K562 (cell line): ENCODE results near the gene MICALL2. TPM values are rescaled to one million over a fixed set of nuclear protein-coding genes. Genes with fewer than 3 reads are reported as not detected.

Source experiments
- ATAC-seq: fragments of 200-7000 bp; cut with Tn5 transposase; 3 replicates; pipeline ENCODE4 v1.9.1; 2020; ENCODE audit warnings: moderate library complexity
- BruUV-seq: library from RNA; stranded (reverse); fragments of 400-500 nt; replicated peaks from 2 replicates; lab custom pipeline; 2021; lab: Mats Ljungman, UMichigan
- CTCF ChIA-PET: fragments of 300-600 bp; formaldehyde crosslinking; extraction: SDS; loops from one replicate; lab custom pipeline; 2021; ENCODE audit warnings: low intra/inter-chr PET ratio; lab: Yijun Ruan, JAX
- POLR2A ChIA-PET: fragments of 300-600, 350-650 bp; sonication (Branson Sonifier 250); formaldehyde crosslinking; extraction: SDS; loops from one replicate; lab custom pipeline; 2021; ENCODE audit warnings: antibody characterized with exemption, inconsistent platforms; lab: Yijun Ruan, JAX
- DNase-seq, 4 experiments: peaks; one replicate each; pipeline versions ENCODE4 v3.0.0 to v3.0.0-alpha.2; 2011 to 2018; ENCODE audit warnings: low spot score in 3 of 4, mixed read lengths in 3 of 4; ENCODE audit errors: extremely low read depth in 1 of 4
- FAIRE-seq: peaks from 2 replicates; lab custom pipeline; 2011; peaks lifted over from hg19 to GRCh38; lab: Jason Lieb, UNC
- H2AFZ ChIP-seq: 2 replicates; pipeline ENCODE4 v1.6.0; 2011; ENCODE audit warnings: low read depth, low read length, control low read depth, inconsistent platforms
- H3K27ac ChIP-seq: fragments of 200-600 bp; 3 replicates; pipeline ENCODE4 v1.8.0; 2011; ENCODE audit warnings: low read depth, mild to moderate bottlenecking, control low read depth, inconsistent platforms, low read length, moderate library complexity, mixed read lengths; ENCODE audit errors: extremely low read depth
- H3K27me3 ChIP-seq, 2 experiments: fragments of 300-600 bp in 1 of 2; 2 replicates in 1 of 2; 3 replicates in 1 of 2; pipeline versions ENCODE4 v1.6.0 to v1.8.0; 2011; ENCODE audit warnings: inconsistent platforms in 2 of 2, low read length in 2 of 2, mild to moderate bottlenecking in 1 of 2, mixed read lengths in 1 of 2, moderate library complexity in 1 of 2; ENCODE audit not compliant: control insufficient read depth in 2 of 2, insufficient read depth in 2 of 2
- H3K36me3 ChIP-seq: fragments of 300-600 bp; 3 replicates; pipeline ENCODE4 v1.8.0; 2011; ENCODE audit warnings: mild to moderate bottlenecking, low read length, inconsistent platforms; ENCODE audit not compliant: control insufficient read depth, insufficient read depth
- H3K4me1 ChIP-seq, 2 experiments: fragments of 200-600 bp in 1 of 2; replicated peaks in 1 of 2; 2 replicates in 1 of 2; 3 replicates in 1 of 2; pipeline versions ENCODE4 v1.5.1 to v1.8.0; 2011; ENCODE audit warnings: inconsistent platforms in 2 of 2, low read length in 2 of 2, mild to moderate bottlenecking in 1 of 2, mixed read lengths in 1 of 2, moderate library complexity in 1 of 2; ENCODE audit not compliant: control insufficient read depth in 2 of 2, insufficient read depth in 2 of 2
- H3K4me2 ChIP-seq: 2 replicates; pipeline ENCODE4 v1.6.1; 2011; ENCODE audit warnings: low read length, control low read depth, inconsistent platforms, mixed read lengths; ENCODE audit not compliant: insufficient read depth
- H3K4me3 ChIP-seq: fragments of 200-600 bp; sonication (generic), shearing (Covaris generic); 2 replicates; pipeline ENCODE4 v1.5.1; 2016; ENCODE audit warnings: control low read depth, inconsistent platforms
- H3K79me2 ChIP-seq: fragments of 200-600 bp; 3 replicates; pipeline ENCODE4 v1.8.0; 2011; ENCODE audit warnings: low read length, inconsistent platforms; ENCODE audit not compliant: control insufficient read depth, insufficient read depth
- H3K9ac ChIP-seq, 2 experiments: 2 replicates each; pipeline versions ENCODE4 v1.6.0 to v1.6.1; 2011; ENCODE audit warnings: low read depth in 2 of 2, low read length in 2 of 2, control low read depth in 1 of 2, inconsistent platforms in 1 of 2, mild to moderate bottlenecking in 1 of 2, mixed read lengths in 1 of 2; ENCODE audit not compliant: insufficient read depth in 1 of 2
- H3K9me1 ChIP-seq: one replicate; pipeline ENCODE4 v1.6.0; 2011; ENCODE audit warnings: inconsistent platforms, mild to moderate bottlenecking, low read length, moderate library complexity; ENCODE audit not compliant: control insufficient read depth, insufficient read depth
- H3K9me3 ChIP-seq: replicated peaks from 2 replicates; pipeline ENCODE4 v1.5.1; 2011; ENCODE audit warnings: low read depth, low read length, inconsistent platforms; ENCODE audit not compliant: control insufficient read depth, insufficient read depth
- H4K20me1 ChIP-seq: replicated peaks from 2 replicates; pipeline ENCODE4 v1.6.1; 2011; ENCODE audit warnings: low read length, inconsistent platforms, mixed read lengths; ENCODE audit not compliant: control insufficient read depth, insufficient read depth
- CCAR2 ChIP-seq: fragments of 200-400 bp; formaldehyde crosslinking; IDR thresholded peaks from 2 replicates; pipeline ENCODE4 v1.6.1; 2017; ENCODE audit warnings: mild to moderate bottlenecking, low read depth, low read length
- GTF3C2 ChIP-seq: IDR thresholded peaks from 3 replicates; pipeline ENCODE4 v1.6.1; 2011; ENCODE audit warnings: borderline replicate concordance, mild to moderate bottlenecking, moderate library complexity; ENCODE audit not compliant: insufficient read length; ENCODE audit errors: extremely low read depth
- HSF4 ChIP-seq: fragments of 250-450 bp; sonication (Bioruptor Pico); IDR thresholded peaks from 2 replicates; pipeline ENCODE4 v2.1.2; 2022; ENCODE audit warnings: mild to moderate bottlenecking, moderate library complexity, borderline replicate concordance
- JUN ChIP-seq, 2 experiments: sonication (generic) in 1 of 2; formaldehyde crosslinking in 1 of 2; IDR thresholded peaks; 2 replicates each; pipeline versions ENCODE4 v1.6.1 to v1.8.0; 2012 to 2022; ENCODE audit warnings: borderline replicate concordance in 2 of 2, mild to moderate bottlenecking in 2 of 2, improper control_type of control experiment in 1 of 2, low read depth in 1 of 2, low read length in 1 of 2, missing genetic modification reagents in 1 of 2
- MCM5 ChIP-seq: fragments of 450-650 bp; IDR thresholded peaks from 2 replicates; pipeline ENCODE4 v1.6.1; 2016; ENCODE audit warnings: low read depth
- NFRKB ChIP-seq: fragments of 450-650 bp; IDR thresholded peaks from 2 replicates; pipeline ENCODE4 v1.6.1; 2016; ENCODE audit warnings: low read depth
- TAL1 ChIP-seq: fragments of 450-650 bp; IDR thresholded peaks from 2 replicates; pipeline ENCODE4 v1.6.1; 2016; ENCODE audit warnings: mild to moderate bottlenecking
- ZBTB7A ChIP-seq: IDR thresholded peaks from 2 replicates; pipeline ENCODE4 v1.6.1; 2011; ENCODE audit warnings: low read depth, mild to moderate bottlenecking, low read length, moderate library complexity, borderline replicate concordance; ENCODE audit not compliant: control insufficient read depth
- ZNF263 ChIP-seq: sonication (generic); formaldehyde crosslinking; IDR thresholded peaks from 2 replicates; pipeline ENCODE4 v1.8.0; 2022; ENCODE audit warnings: mild to moderate bottlenecking, missing genetic modification reagents, borderline replicate concordance
- ZNF766 ChIP-seq: fragments of 200-800 bp; sonication (Bioruptor generic); conservative IDR thresholded peaks from 2 replicates; pipeline ENCODE4 v1.6.1; 2016; ENCODE audit warnings: missing genetic modification characterization, missing compliant biosample characterization
- whole genome bisulfite sequencing: fragments of 100-300 bp; shearing (Covaris generic); methylation state at CpG from one replicate; pipeline ENCODE4 v1.1.6; 2016; ENCODE audit warnings: low coverage, mixed read lengths; ENCODE audit not compliant: insufficient coverage; ENCODE audit errors: missing lambda C conversion rate; 5-methylcytosine and 5-hydroxymethylcytosine counted together
- in situ Hi-C: fragments of 300-500 bp; cut with MboI; formaldehyde crosslinking; loops from 4 replicates; pipeline ENCODE4 v1.15.0; 2018; ENCODE audit warnings: inconsistent platforms, mixed read lengths
- intact Hi-C: fragments of 100-400 bp; cut with micrococcal nuclease; formaldehyde crosslinking; loops from 2 replicates; pipeline ENCODE4 v1.14.2; 2022
- polyA plus RNA-seq, 8 experiments: library from polyadenylated mRNA; depleted of rRNA in 4 of 8; stranded (reverse) in 5 of 8; unstranded in 3 of 8; fragments of >200 nt; fragmentation: Nextera tagmentation in 2 of 8; fragmentation: Illumina TruSeq in 1 of 8; extraction: Ambion mirVana in 2 of 8; extraction: Trizol in 1 of 8; gene quantifications; 2 replicates each; pipeline versions ENCODE4 v1.2.1 to v1.2.3, GENCODE V29; 2011 to 2014; ENCODE audit warnings: inconsistent platforms in 1 of 8, missing spikeins in 1 of 8
- total RNA-seq, 7 experiments: library from RNA; depleted of rRNA in 6 of 7; stranded (reverse); fragments of >200 nt in 6 of 7; fragmentation: Illumina TruSeq in 2 of 7; extraction: Trizol in 2 of 7; gene quantifications; 2 replicates each; pipeline versions ENCODE4 v1.2.1 to v1.2.3, GENCODE V29; 2011 to 2021; ENCODE audit warnings: low replicate concordance in 1 of 7

Gene MICALL2
- total and polyA plus RNA-seq, 9 of the 15 experiments (the other 6 are each of a cell fraction or from before 2014, with no cell fraction given), result 1.8 to 103 (median 17.0) TPM

GRCh38 chr7:1404460-1404809, 54.8 kb downstream of the MICALL2 start:
- Histone ChIP-seq H3K36me3 (no peaks in the 10 kb centered on the region), H3K9me3 (no peaks in the 10 kb centered on the region), H3K4me1 (peaks cover 0 to 28% of the 10 kb centered on the region in 2 experiments; a peak in 2 of 5 replicates), H3K27ac (no peak overlapping the region), H3K9me1 (no peaks in the 10 kb centered on the region), H3K4me3 (no peak overlapping the region), H4K20me1 (peaks cover 2% of the 10 kb centered on the region; the same call in 1 of the 2 replicates), H3K4me2 (no peak overlapping the region)
- no peak for FAIRE-seq
- in situ Hi-C loops (no loop called here), intact Hi-C loops (no loop called here)
- no peak for DNase-seq
- BruUV-seq, result no TSS peak
- no peak for ATAC-seq
- CTCF ChIA-PET, result no interaction called here
- POLR2A ChIA-PET, result interaction anchor here (0.7 to 1.4 kb wide), 5 partner anchors 8 to 204 kb away, joined by 3 to 6 read pairs (median 4); no protein-coding TSS in a partner anchor
- TF ChIP-seq ZNF263 (CRISPR knock-in tag) (peak; percentile 88), HSF4 (CRISPR knock-in tag) (no peak), NFRKB (no peak), GTF3C2 (no peak), JUN (IDR thresholded peaks at IDR 0.05; ENCODE audit: borderline replicate concordance, low read depth, low read length) (no peak), JUN (CRISPR knock-in tag; IDR thresholded peaks at IDR 0.05; ENCODE audit: borderline replicate concordance) (no peak), CCAR2 (no peak), TAL1 (no peak), ZNF766 (CRISPR knock-in tag) (no peak), ZBTB7A (peak; percentile 37; the same call in 1 of the 2 replicates), MCM5 (no peak)
- TF ChIP-seq, all 486 proteins: peak for 2
- Histone ChIP-seq H3K27me3 (peaks cover 37 to 75% of the 10 kb centered on the region in 2 experiments), H3K79me2 (no peaks in the 10 kb centered on the region), H2AFZ (no peak overlapping the region), H3K9ac (no peak overlapping the region)
- 33% methylated on average over 4 of the region's 4 CpGs for WGBS
